Retinal pigment epithelial cell (primary cell): ENCODE measurements around the gene RTN4IP1.
"Not testable (repeated sequence)": the region's sequence is repeated elsewhere in the genome, so short reads cannot be mapped to it uniquely, and the experiment has no call there.

Experiments used
- DNase-seq: peaks from one replicate; pipeline ENCODE4 v3.0.0-alpha.2; 2010; ENCODE audit warnings: low read depth
- H3K4me3 ChIP-seq: 2 replicates; pipeline ENCODE4 v1.5.1; 2011; ENCODE audit warnings: mild to moderate bottlenecking, low read length, control low read depth, moderate library complexity
- TF ChIP-seq, protein P1 (sequence below): conservative IDR thresholded peaks from 2 replicates; pipeline ENCODE4 v1.5.1; 2011; ENCODE audit warnings: low read depth, low read length, control low read depth, inconsistent platforms

The RTN4IP1 gene

GRCh38 chr6:106558364-106558763, 70.9 kb downstream of the RTN4IP1 start:
- TF ChIP-seq, protein P1, sequence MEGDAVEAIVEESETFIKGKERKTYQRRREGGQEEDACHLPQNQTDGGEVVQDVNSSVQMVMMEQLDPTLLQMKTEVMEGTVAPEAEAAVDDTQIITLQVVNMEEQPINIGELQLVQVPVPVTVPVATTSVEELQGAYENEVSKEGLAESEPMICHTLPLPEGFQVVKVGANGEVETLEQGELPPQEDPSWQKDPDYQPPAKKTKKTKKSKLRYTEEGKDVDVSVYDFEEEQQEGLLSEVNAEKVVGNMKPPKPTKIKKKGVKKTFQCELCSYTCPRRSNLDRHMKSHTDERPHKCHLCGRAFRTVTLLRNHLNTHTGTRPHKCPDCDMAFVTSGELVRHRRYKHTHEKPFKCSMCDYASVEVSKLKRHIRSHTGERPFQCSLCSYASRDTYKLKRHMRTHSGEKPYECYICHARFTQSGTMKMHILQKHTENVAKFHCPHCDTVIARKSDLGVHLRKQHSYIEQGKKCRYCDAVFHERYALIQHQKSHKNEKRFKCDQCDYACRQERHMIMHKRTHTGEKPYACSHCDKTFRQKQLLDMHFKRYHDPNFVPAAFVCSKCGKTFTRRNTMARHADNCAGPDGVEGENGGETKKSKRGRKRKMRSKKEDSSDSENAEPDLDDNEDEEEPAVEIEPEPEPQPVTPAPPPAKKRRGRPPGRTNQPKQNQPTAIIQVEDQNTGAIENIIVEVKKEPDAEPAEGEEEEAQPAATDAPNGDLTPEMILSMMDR: no peak
- H3K4me3 ChIP-seq: no peak overlapping the region
- no peak for DNase-seq

GRCh38 chr6:106557837-106558236, 71.5 kb downstream of the RTN4IP1 start:
- DNase-seq: no peak
- no peak overlapping the region for H3K4me3 ChIP-seq
- TF ChIP-seq, protein P1: no peak

- TF ChIP-seq, protein P1: peak; percentile 41
- H3K4me3 ChIP-seq: no peak overlapping the region
- DNase-seq: no peak
Observed at GRCh38 chr6:106556368-106556960, 72.8 kb downstream of the RTN4IP1 start.

GRCh38 chr6:106555767-106556166, 73.5 kb downstream of the RTN4IP1 start:
- H3K4me3 ChIP-seq: no peak overlapping the region
- TF ChIP-seq, protein P1: no peak
- DNase-seq: no peak

GRCh38 chr6:106553440-106553839, 75.9 kb downstream of the RTN4IP1 start:
- no peak for DNase-seq
- TF ChIP-seq, protein P1: no peak
- no peak overlapping the region for H3K4me3 ChIP-seq

GRCh38 chr6:106551155-106551554, 78.1 kb downstream of the RTN4IP1 start:
- TF ChIP-seq, protein P1: no peak
- H3K4me3 ChIP-seq: no peak overlapping the region
- DNase-seq: no peak

DNA sequence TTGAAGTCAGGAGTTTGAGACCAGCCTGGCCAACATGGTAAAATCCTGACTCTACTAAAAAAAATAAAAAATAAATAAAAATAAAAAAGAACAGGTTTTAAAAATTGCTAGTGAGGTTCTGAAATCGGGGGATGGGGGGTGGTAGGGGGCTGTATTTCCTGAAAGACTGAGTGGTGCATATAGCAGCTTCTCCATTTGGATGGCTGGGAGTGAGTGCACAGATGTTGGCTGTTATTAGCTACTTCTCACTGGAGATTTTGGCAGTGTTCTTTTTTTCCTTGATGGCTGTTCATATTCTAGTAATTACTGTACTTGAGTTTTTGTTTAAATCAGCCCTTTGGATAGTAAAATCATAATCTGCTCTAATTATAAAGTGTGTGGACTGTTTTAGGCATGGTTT, 79.8 kb downstream of the RTN4IP1 start:
- H3K4me3 ChIP-seq: no peak overlapping the region
- TF ChIP-seq, protein P1: no peak
- DNase-seq: no peak

DNA sequence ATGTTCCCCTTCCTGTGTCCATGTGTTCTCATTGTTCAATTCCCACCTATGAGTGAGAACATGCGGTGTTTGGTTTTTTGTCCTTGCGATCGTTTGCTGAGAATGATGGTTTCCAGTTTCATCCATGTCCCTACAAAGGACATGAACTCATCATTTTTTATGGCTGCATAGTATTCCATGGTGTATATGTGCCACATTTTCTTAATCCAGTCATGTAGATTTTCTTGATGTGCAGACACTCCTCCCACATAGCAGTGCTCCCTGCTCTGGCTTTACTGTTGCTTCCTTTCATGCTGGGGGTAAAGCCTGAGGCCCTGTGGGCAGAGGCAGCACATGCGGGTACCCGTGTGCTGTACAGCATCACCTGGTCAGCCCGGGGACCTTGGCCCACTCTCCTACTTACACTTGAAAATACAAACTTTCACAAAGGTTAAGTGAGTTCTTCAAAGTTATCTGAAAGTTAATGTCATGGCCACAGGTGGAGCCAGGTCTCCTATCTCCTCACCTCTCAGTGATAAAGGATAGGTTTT, 80.3 kb downstream of the RTN4IP1 start:
- not testable (repeated sequence) for H3K4me3 ChIP-seq, DNase-seq
